ENCODE results near the gene EEPD1.

The EEPD1 gene

DNA sequence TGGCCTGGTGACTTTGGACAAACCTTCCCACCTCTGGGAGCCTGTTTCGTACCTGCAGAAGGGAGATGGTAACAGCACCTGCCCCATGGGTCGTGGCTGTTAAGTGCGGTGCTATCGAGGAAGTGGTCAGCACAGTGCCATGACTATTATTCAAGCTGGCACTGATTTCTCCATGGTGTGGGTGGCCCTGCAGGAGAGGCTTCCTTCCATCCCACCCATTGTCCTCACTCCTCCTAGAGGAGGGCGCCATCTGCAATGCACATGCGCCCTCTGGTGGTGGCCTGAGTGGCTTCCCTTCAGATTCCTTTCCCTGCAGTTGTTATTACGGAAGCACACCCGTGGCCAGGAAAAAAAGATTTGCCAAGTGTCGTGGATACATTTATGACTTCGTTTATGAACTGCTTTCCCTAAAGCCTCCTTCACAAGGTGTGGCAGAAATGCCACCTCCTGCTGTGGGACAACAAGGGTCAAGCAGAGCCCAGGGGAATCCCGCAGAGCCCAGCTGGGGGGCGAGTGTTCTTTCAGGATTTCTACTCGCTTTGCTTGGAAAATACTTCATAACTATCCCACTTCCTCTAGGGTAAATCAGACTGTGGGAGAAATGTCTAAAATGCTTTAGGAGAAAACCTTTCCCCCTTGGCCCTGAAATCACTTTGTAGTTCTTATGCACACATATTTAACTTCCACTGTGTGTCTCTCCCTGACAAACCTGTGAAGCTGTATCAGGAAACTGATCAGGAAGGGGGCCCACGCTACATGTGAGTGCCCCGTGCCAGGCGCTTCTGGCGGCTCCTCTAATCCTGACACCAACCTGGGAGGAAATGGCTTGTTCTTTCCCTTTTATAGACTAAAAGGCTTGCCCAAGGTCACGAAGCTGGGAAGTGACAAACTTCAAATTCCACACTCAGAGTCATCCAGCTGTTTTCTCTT lies 138.6 kb downstream of the EEPD1 start:
- TF ChIP-seq NFRKB (IDR thresholded peaks at IDR 0.05) = no peak
- TF ChIP-seq SP1 (IDR thresholded peaks at IDR 0.05) = no peak
- no peak for TF ChIP-seq TARDBP (IDR thresholded peaks at IDR 0.05)
- TF ChIP-seq BHLHE40 (IDR thresholded peaks at IDR 0.05; ENCODE audit: borderline replicate concordance) = no peak
- TF ChIP-seq L3MBTL2 (conservative IDR thresholded peaks at IDR 0.05) = no peak
- TF ChIP-seq ZNF384 (IDR thresholded peaks at IDR 0.05) = no peak
- TF ChIP-seq ARNT (IDR thresholded peaks at IDR 0.05) = no peak
- TF ChIP-seq SUZ12 (IDR thresholded peaks at IDR 0.05) = no peak
- TF ChIP-seq, protein P1, sequence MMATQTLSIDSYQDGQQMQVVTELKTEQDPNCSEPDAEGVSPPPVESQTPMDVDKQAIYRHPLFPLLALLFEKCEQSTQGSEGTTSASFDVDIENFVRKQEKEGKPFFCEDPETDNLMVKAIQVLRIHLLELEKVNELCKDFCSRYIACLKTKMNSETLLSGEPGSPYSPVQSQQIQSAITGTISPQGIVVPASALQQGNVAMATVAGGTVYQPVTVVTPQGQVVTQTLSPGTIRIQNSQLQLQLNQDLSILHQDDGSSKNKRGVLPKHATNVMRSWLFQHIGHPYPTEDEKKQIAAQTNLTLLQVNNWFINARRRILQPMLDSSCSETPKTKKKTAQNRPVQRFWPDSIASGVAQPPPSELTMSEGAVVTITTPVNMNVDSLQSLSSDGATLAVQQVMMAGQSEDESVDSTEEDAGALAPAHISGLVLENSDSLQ (IDR thresholded peaks at IDR 0.05) = no peak
- no peak for TF ChIP-seq CTBP1 (IDR thresholded peaks at IDR 0.05; ENCODE audit: borderline replicate concordance)
- no peak for TF ChIP-seq FOXK2 (IDR thresholded peaks at IDR 0.05)
- TF ChIP-seq FOXA1 (IDR thresholded peaks at IDR 0.05) = no peak
- TF ChIP-seq ELF4 (IDR thresholded peaks at IDR 0.05) = no peak
- TF ChIP-seq FOXM1 (IDR thresholded peaks at IDR 0.05; ENCODE audit: borderline replicate concordance) = no peak
- TF ChIP-seq HDGF (IDR thresholded peaks at IDR 0.05; ENCODE audit: borderline replicate concordance) = no peak
- TF ChIP-seq LEF1 (IDR thresholded peaks at IDR 0.05; ENCODE audit: borderline replicate concordance) = no peak
- ChIA-PET CTCF (interaction anchor here (0.5 to 1.3 kb wide), 10 partner anchors 10 to 311 kb away, joined by 3 to 7 read pairs (median 3); no protein-coding TSS in a partner anchor), POLR2A (no interaction called here)
- DNase-seq (ENCODE audit: extremely low spot score) = peak; percentile 84

DNA sequence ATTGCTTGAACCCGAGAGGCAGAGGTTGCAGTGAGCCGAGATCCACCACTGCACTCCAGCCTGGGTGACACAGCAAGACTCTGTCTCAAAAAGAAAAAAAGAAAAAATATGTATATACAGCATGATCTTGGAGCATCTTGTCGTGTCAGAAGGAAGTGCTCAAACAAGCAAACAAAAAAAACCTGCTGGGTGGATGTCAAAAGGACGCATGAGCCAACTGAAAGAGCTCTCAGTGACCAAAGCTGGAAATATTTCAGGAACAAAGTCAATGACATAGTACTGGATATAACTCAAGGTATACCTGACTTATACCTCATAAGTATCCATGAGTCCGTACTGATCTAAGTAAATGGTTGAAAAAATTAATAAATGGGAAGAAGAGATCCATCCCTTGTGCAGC lies 142.0 kb downstream of the EEPD1 start:
- ChIA-PET CTCF (interaction anchor here (0.7 kb wide), 1 partner anchor 166 kb away, joined by 3 read pairs; no protein-coding TSS in a partner anchor), POLR2A (no interaction called here)
- no peak for DNase-seq (ENCODE audit: extremely low spot score)
- TF ChIP-seq TARDBP (IDR thresholded peaks at IDR 0.05) (no peak), CTBP1 (IDR thresholded peaks at IDR 0.05; ENCODE audit: borderline replicate concordance) (no peak), BHLHE40 (IDR thresholded peaks at IDR 0.05; ENCODE audit: borderline replicate concordance) (no peak), FOXA1 (IDR thresholded peaks at IDR 0.05) (no peak), L3MBTL2 (conservative IDR thresholded peaks at IDR 0.05) (no peak), SUZ12 (IDR thresholded peaks at IDR 0.05) (no peak), FOXK2 (IDR thresholded peaks at IDR 0.05) (no peak), HDGF (IDR thresholded peaks at IDR 0.05; ENCODE audit: borderline replicate concordance) (no peak), ZNF384 (IDR thresholded peaks at IDR 0.05) (no peak)

DNA sequence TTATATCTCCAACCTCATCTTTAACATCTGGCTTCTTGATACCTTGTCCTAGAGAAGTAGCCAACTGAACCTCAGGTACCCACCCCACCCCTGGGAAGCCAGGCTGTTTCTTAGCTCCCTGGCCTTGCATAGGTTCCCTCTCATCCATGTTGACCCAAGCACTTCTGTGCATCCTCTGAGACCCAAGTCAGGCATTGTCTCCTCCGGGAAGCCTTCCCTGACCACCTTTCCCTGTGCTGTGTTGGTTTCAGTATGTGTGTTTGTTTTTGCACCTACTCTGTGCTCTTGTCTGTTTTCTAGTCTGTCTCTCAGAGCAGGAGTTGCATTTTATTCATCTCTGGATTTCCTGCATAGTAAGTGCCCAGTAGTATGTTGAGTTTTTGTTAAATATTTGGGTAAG lies 143.2 kb downstream of the EEPD1 start:
- CTCF ChIA-PET = interaction anchor here (0.7 kb wide), 1 partner anchor 9 kb away, joined by 3 read pairs; no protein-coding TSS in a partner anchor
- POLR2A ChIA-PET = no interaction called here
- TF ChIP-seq L3MBTL2 (conservative IDR thresholded peaks at IDR 0.05) = no peak
- no peak for TF ChIP-seq FOXM1 (IDR thresholded peaks at IDR 0.05; ENCODE audit: borderline replicate concordance)
- no peak for TF ChIP-seq SP1 (IDR thresholded peaks at IDR 0.05)
- no peak for TF ChIP-seq SUZ12 (IDR thresholded peaks at IDR 0.05)
- TF ChIP-seq BHLHE40 (IDR thresholded peaks at IDR 0.05; ENCODE audit: borderline replicate concordance) = no peak
- no peak for TF ChIP-seq NFRKB (IDR thresholded peaks at IDR 0.05)
- no peak for TF ChIP-seq ZNF384 (IDR thresholded peaks at IDR 0.05)
- TF ChIP-seq TARDBP (IDR thresholded peaks at IDR 0.05) = no peak
- no peak for TF ChIP-seq FOXK2 (IDR thresholded peaks at IDR 0.05)
- TF ChIP-seq ARNT (IDR thresholded peaks at IDR 0.05) = no peak
- no peak for TF ChIP-seq ELF4 (IDR thresholded peaks at IDR 0.05)
- no peak for TF ChIP-seq FOXA1 (IDR thresholded peaks at IDR 0.05)
- DNase-seq (ENCODE audit: extremely low spot score) = no peak

DNA sequence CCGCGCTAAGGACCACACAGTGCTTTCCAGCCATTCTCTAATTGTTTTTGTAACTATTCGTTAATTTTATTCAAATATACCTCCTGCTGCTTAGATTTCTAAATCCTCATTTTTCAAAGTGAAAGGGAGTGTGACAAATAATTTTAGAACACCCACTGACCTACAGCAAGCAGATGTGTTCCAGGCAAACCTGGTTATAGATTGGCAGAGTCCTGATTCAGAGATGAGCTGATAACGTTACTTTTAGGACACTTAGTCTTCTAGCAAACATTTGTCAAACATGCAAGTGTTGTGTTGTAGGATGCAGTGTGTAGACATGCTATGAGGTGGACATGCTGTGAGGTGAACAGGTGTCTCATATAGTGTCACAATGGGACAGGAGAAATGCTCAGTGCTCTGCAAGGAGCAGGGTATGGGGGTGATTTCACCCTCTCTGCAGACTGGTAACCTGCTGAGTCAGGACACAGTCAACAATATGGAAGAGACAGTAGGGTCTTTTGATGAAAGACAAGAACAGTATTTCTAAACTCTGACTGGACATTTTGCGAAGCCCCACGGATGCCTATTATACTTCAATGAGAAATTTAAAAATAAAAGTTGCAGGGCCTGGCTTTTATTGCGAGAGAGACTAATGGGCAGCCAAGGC lies 144.4 kb downstream of the EEPD1 start:
- CTCF ChIA-PET = no interaction called here
- TF ChIP-seq ZNF384 (IDR thresholded peaks at IDR 0.05) (no peak), SP1 (IDR thresholded peaks at IDR 0.05) (no peak), CTBP1 (IDR thresholded peaks at IDR 0.05; ENCODE audit: borderline replicate concordance) (no peak), HDGF (IDR thresholded peaks at IDR 0.05; ENCODE audit: borderline replicate concordance) (no peak), BHLHE40 (IDR thresholded peaks at IDR 0.05; ENCODE audit: borderline replicate concordance) (no peak), TARDBP (IDR thresholded peaks at IDR 0.05) (no peak), ARNT (IDR thresholded peaks at IDR 0.05) (no peak), FOXM1 (IDR thresholded peaks at IDR 0.05; ENCODE audit: borderline replicate concordance) (no peak), SUZ12 (IDR thresholded peaks at IDR 0.05) (no peak), LEF1 (IDR thresholded peaks at IDR 0.05; ENCODE audit: borderline replicate concordance) (no peak), L3MBTL2 (conservative IDR thresholded peaks at IDR 0.05) (no peak), ELF4 (IDR thresholded peaks at IDR 0.05) (no peak), FOXA1 (IDR thresholded peaks at IDR 0.05) (no peak)
- POLR2A ChIA-PET = no interaction called here
- DNase-seq (ENCODE audit: extremely low spot score) = no peak

DNA sequence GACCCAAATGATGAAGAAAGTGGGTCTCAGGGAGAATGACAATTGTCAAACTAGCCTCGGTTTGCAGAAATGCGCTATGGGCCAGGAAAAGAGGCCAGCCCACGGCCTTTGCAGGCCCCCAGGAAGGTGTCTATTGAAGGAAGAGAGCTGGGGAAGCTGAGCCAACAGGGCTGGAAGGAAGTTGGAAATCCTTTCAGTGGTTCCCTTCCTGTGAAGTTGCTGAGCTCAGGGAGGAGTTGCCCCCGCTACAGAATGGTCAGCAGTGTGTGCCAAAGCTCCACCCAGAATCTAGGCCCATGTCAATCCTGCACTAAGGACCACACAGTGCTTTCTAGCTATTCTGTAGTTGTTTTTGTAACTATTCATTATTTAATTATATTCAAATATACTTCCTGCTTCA lies 145.1 kb downstream of the EEPD1 start:
- CTCF ChIA-PET = no interaction called here
- TF ChIP-seq, protein P1 (IDR thresholded peaks at IDR 0.05) = no peak
- no peak for TF ChIP-seq FOXM1 (IDR thresholded peaks at IDR 0.05; ENCODE audit: borderline replicate concordance)
- no peak for TF ChIP-seq LEF1 (IDR thresholded peaks at IDR 0.05; ENCODE audit: borderline replicate concordance)
- DNase-seq (ENCODE audit: extremely low spot score) = no peak
- POLR2A ChIA-PET = no interaction called here

DNA sequence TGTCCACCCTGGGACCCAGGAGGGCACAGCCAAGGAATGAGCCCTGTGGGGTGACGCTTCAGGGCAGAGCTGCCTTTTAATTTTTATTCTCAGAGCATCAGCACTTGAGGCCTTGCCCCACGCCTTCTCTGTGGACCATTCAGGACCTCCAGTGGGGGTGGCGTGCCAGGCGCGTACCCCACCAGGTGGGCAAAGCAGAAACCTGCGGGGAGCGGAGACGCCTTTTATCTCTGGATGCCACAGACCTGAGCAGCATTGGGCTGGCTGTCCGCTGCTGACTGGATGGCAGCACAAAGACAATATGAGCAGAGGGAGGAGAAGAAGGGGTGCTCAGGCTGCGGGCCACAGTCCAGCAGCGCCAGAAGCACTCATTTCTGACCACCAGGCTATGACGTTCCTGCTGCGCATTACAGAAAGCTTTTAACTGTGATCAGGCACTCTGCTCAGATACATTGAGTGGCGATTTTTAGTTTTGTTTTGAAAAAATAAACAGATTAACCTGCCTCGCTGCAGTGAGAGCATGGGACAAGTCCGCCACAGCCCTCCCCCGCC lies 146.2 kb downstream of the EEPD1 start:
- no peak for DNase-seq (ENCODE audit: extremely low spot score)
- TF ChIP-seq, protein P1 (IDR thresholded peaks at IDR 0.05) = no peak
- TF ChIP-seq ARNT (IDR thresholded peaks at IDR 0.05) (no peak), FOXA1 (IDR thresholded peaks at IDR 0.05) (no peak), LEF1 (IDR thresholded peaks at IDR 0.05; ENCODE audit: borderline replicate concordance) (no peak), L3MBTL2 (conservative IDR thresholded peaks at IDR 0.05) (no peak), BHLHE40 (IDR thresholded peaks at IDR 0.05; ENCODE audit: borderline replicate concordance) (no peak), FOXM1 (IDR thresholded peaks at IDR 0.05; ENCODE audit: borderline replicate concordance) (no peak), FOXK2 (IDR thresholded peaks at IDR 0.05) (no peak), NFRKB (IDR thresholded peaks at IDR 0.05) (no peak), HDGF (IDR thresholded peaks at IDR 0.05; ENCODE audit: borderline replicate concordance) (no peak), ELF4 (IDR thresholded peaks at IDR 0.05) (no peak), CTBP1 (IDR thresholded peaks at IDR 0.05; ENCODE audit: borderline replicate concordance) (no peak)
- ChIA-PET CTCF (no interaction called here), POLR2A (no interaction called here)

Data from HEK293T (cell line).